HepG2 (cell line): Measurements from ENCODE around the gene HYAL1. TPM values are rescaled to one million over a fixed set of nuclear protein-coding genes. Genes with fewer than 3 reads are reported as not detected.

Experiments
- CENPT ChIP-seq: sonication (generic); formaldehyde crosslinking; IDR thresholded peaks from 2 replicates; pipeline ENCODE4 v1.8.0; 2022; ENCODE audit warnings: low read depth, mild to moderate bottlenecking, moderate library complexity, missing genetic modification reagents
- CREB1 ChIP-seq, 2 experiments: fragments of 450-650 bp in 1 of 2; IDR thresholded peaks; 2 replicates each; pipeline ENCODE4 v1.6.1; 2016 to 2017; ENCODE audit warnings: control low read depth in 1 of 2, mild to moderate bottlenecking in 1 of 2, missing compliant biosample characterization in 1 of 2, missing genetic modification characterization in 1 of 2
- EEA1 ChIP-seq: sonication (generic); formaldehyde crosslinking; IDR thresholded peaks from 2 replicates; pipeline ENCODE4 v1.5.1; 2020; ENCODE audit warnings: mild to moderate bottlenecking, missing genetic modification reagents, borderline replicate concordance
- FOXM1 ChIP-seq: sonication (generic); formaldehyde crosslinking; IDR thresholded peaks from 2 replicates; pipeline ENCODE4 v1.5.0; 2020; ENCODE audit warnings: missing genetic modification reagents
- GABPB1 ChIP-seq: IDR thresholded peaks from 2 replicates; pipeline ENCODE4 v1.6.1; 2016; ENCODE audit warnings: mild to moderate bottlenecking, missing genetic modification reagents, moderate library complexity, missing compliant biosample characterization
- HNRNPL ChIP-seq: fragments of 200-400 bp; formaldehyde crosslinking; IDR thresholded peaks from 2 replicates; pipeline ENCODE4 v1.6.1; 2017; ENCODE audit warnings: mild to moderate bottlenecking, low read depth, low read length
- IRF2 ChIP-seq: IDR thresholded peaks from 2 replicates; pipeline ENCODE4 v1.6.1; 2018; ENCODE audit warnings: missing genetic modification reagents, missing compliant biosample characterization
- KLF16 ChIP-seq, 2 experiments: sonication (generic) in 1 of 2; formaldehyde crosslinking in 1 of 2; IDR thresholded peaks; 2 replicates each; pipeline versions ENCODE4 v1.6.1 to v1.8.0; 2016 to 2023; ENCODE audit warnings: missing genetic modification reagents in 2 of 2, missing compliant biosample characterization in 1 of 2
- NCOA2 ChIP-seq: sonication (generic); formaldehyde crosslinking; IDR thresholded peaks from 2 replicates; pipeline ENCODE4 v1.8.0; 2022; ENCODE audit warnings: inconsistent platforms
- NFE2L1 ChIP-seq: sonication (generic); formaldehyde crosslinking; IDR thresholded peaks from 2 replicates; pipeline ENCODE4 v1.4.0; 2020; ENCODE audit warnings: missing genetic modification reagents, mild to moderate bottlenecking, borderline replicate concordance
- NFKBIZ ChIP-seq: IDR thresholded peaks from 2 replicates; pipeline ENCODE4 v1.6.1; 2018; ENCODE audit warnings: missing genetic modification reagents, missing compliant biosample characterization
- ONECUT2 ChIP-seq: sonication (generic); formaldehyde crosslinking; IDR thresholded peaks from 2 replicates; pipeline ENCODE4 v1.4.0; 2020; ENCODE audit warnings: missing genetic modification reagents
- PHF21A ChIP-seq: sonication (generic); formaldehyde crosslinking; IDR thresholded peaks from 2 replicates; pipeline ENCODE4 v1.5.0; 2020; ENCODE audit warnings: mild to moderate bottlenecking, missing genetic modification reagents
- RXRA ChIP-seq: sonication (generic); formaldehyde crosslinking; IDR thresholded peaks from 2 replicates; pipeline ENCODE4 v1.5.1; 2020; ENCODE audit warnings: missing genetic modification reagents
- SALL2 ChIP-seq: sonication (generic); formaldehyde crosslinking; IDR thresholded peaks from 2 replicates; pipeline ENCODE4 v1.8.1; 2023; ENCODE audit warnings: mild to moderate bottlenecking, missing genetic modification reagents, inconsistent platforms
- U2AF1 ChIP-seq: fragments of 200-400 bp; formaldehyde crosslinking; optimal IDR thresholded peaks from 2 replicates; pipeline ENCODE3; 2017; ENCODE audit warnings: mild to moderate bottlenecking, low read depth, low read length
- ZBTB20 ChIP-seq: sonication (generic); formaldehyde crosslinking; IDR thresholded peaks from 2 replicates; pipeline ENCODE4 v1.8.1; 2023; ENCODE audit warnings: missing genetic modification reagents, low read depth, mild to moderate bottlenecking, borderline replicate concordance
- ZBTB7A ChIP-seq: sonication (generic); formaldehyde crosslinking; IDR thresholded peaks from 2 replicates; pipeline ENCODE4 v1.8.0; 2022; ENCODE audit warnings: mild to moderate bottlenecking, missing genetic modification reagents
- ZEB1 ChIP-seq: IDR thresholded peaks from 2 replicates; pipeline ENCODE4 v1.6.1; 2012; ENCODE audit warnings: mild to moderate bottlenecking, low read depth, inconsistent platforms; ENCODE audit not compliant: insufficient replicate concordance
- ZKSCAN5 ChIP-seq: sonication (generic); formaldehyde crosslinking; IDR thresholded peaks from 2 replicates; pipeline ENCODE4 v1.5.1; 2020; ENCODE audit warnings: mild to moderate bottlenecking, missing genetic modification reagents
- ZNF253 ChIP-seq: sonication (generic); formaldehyde crosslinking; IDR thresholded peaks from 2 replicates; pipeline ENCODE4 v1.8.0; 2022; ENCODE audit warnings: mild to moderate bottlenecking, missing genetic modification reagents, borderline replicate concordance
- ZNF557 ChIP-seq: sonication (generic); formaldehyde crosslinking; IDR thresholded peaks from 2 replicates; pipeline ENCODE4 v1.4.0; 2020; ENCODE audit warnings: missing genetic modification reagents
- ZNF7 ChIP-seq: IDR thresholded peaks from 2 replicates; pipeline ENCODE4 v1.6.1; 2016; ENCODE audit warnings: missing biosample characterization, missing genetic modification reagents
- ZNF746 ChIP-seq: sonication (generic); formaldehyde crosslinking; IDR thresholded peaks from 2 replicates; pipeline ENCODE4 v1.8.0; 2022; ENCODE audit warnings: mild to moderate bottlenecking, missing genetic modification reagents
- ZNF749 ChIP-seq: sonication (generic); formaldehyde crosslinking; IDR thresholded peaks from 2 replicates; pipeline ENCODE4 v1.8.0; 2022; ENCODE audit warnings: mild to moderate bottlenecking, missing genetic modification reagents, moderate library complexity, borderline replicate concordance
- ZNF772 ChIP-seq: sonication (generic); formaldehyde crosslinking; IDR thresholded peaks from 2 replicates; pipeline ENCODE4 v1.5.0; 2020; ENCODE audit warnings: mild to moderate bottlenecking, missing genetic modification reagents
- ZNF777 ChIP-seq: sonication (generic); formaldehyde crosslinking; IDR thresholded peaks from 2 replicates; pipeline ENCODE4 v1.4.0; 2020; ENCODE audit warnings: missing genetic modification reagents
- ZNF841 ChIP-seq: sonication (generic); formaldehyde crosslinking; IDR thresholded peaks from 2 replicates; pipeline ENCODE4 v1.8.1; 2023; ENCODE audit warnings: missing genetic modification reagents, borderline replicate concordance
- polyA plus RNA-seq, 8 experiments: library from polyadenylated mRNA; depleted of rRNA in 3 of 8; stranded (reverse) in 7 of 8; unstranded in 1 of 8; fragments of >200 nt; fragmentation: Illumina TruSeq in 4 of 8; extraction: Trizol in 4 of 8; gene quantifications; 2 replicates each; pipeline versions ENCODE4 v1.2.1 to v1.2.3, GENCODE V29; 2011 to 2016; ENCODE audit warnings: low read depth in 4 of 8, missing spikeins in 1 of 8, mixed read lengths in 1 of 8; ENCODE audit not compliant: insufficient read depth in 1 of 8
- total RNA-seq, 5 experiments: library from RNA; depleted of rRNA; stranded (reverse); fragments of >200 nt; fragmentation: Illumina TruSeq; extraction: Trizol; gene quantifications; 2 replicates each; pipeline ENCODE4 v1.2.3, GENCODE V29; 2016; ENCODE audit warnings: low read depth in 1 of 5
- TF ChIP-seq, protein P1 (sequence below): sonication (generic); formaldehyde crosslinking; IDR thresholded peaks from 2 replicates; pipeline ENCODE4 v1.8.0; 2022; ENCODE audit warnings: mild to moderate bottlenecking, missing genetic modification reagents, moderate library complexity
- TF ChIP-seq, protein P2 (sequence below): IDR thresholded peaks from 2 replicates; pipeline ENCODE4 v1.6.1; 2016; ENCODE audit warnings: missing compliant biosample characterization, missing genetic modification reagents, borderline replicate concordance

The HYAL1 gene
- total and polyA plus RNA-seq, 2 of the 13 experiments (the other 11 are each of a cell fraction or from before 2014, with no cell fraction given): 76.5 to 193 TPM

DNA sequence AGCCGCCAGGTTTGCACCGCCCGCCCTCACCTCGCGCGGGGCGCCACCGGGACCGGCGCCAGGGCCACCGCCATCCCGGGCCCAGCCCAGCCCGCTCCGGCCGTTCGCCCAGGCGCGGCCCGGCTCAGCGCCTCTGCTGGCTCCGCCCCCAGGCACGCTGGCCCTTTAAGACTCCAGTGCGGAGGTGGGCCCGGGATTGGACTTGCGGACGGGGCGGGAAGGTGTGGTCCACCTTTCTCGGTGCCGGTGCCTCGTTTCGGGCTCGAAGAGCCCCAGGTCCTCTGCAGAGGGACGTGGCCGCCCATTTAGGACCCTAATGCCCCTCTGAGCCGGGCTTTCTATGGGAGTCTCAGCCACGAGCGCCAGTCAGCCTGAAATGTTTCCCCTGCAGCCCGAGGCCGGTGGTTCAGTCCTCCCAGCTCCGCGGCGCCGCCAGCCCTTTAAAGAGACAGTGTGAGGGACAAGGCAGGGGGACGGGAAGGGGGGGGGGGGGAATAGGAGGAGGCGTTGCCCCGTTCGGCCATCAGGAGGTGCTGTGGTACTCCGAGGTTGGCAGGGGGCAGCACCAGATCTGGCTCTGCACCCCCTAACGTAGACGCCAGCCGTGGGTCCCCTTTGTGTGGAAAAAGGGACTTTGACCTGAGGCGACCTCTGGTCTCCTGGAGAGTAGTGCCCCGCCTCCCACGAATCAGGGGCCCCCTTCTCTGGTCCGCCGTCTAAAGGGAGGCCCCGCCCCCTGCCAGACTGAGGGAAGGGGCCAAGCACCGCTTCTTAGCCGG, 18.2 kb upstream of the HYAL1 start (continued):
- peak; percentile 17; the same call in 1 of the 2 replicates for TF ChIP-seq ZNF749 (CRISPR knock-in tag)
- TF ChIP-seq ONECUT2 (CRISPR knock-in tag): no peak
- TF ChIP-seq ZBTB20: peak; percentile 58; the same call in 1 of the 2 replicates
- no peak for TF ChIP-seq NFE2L1 (CRISPR knock-in tag)
- TF ChIP-seq NCOA2 (CRISPR knock-in tag): peak; percentile 56
- no peak; the same call in 1 of the 2 replicates for TF ChIP-seq IRF2 (CRISPR knock-in tag)
- TF ChIP-seq ZNF746 (CRISPR knock-in tag): peak; percentile 74
- no peak for TF ChIP-seq FOXM1 (CRISPR knock-in tag)
- TF ChIP-seq ZBTB7A (CRISPR knock-in tag): peak; percentile 61; the same call in 1 of the 2 replicates
- no peak for TF ChIP-seq ZKSCAN5 (CRISPR knock-in tag)
- TF ChIP-seq GABPB1: peak; percentile 42; the same call in 1 of the 2 replicates
- peak; percentile 84 for TF ChIP-seq RXRA
- peak; percentile 95 for TF ChIP-seq ZNF777 (CRISPR knock-in tag)
- peak; percentile 7; the same call in 1 of the 2 replicates for TF ChIP-seq SALL2 (CRISPR knock-in tag)
- no peak for TF ChIP-seq EEA1 (CRISPR knock-in tag)
- peak in 1 of 2 experiments; percentile 11; a peak in 1 of 4 replicates for TF ChIP-seq KLF16 (CRISPR knock-in tag; IDR thresholded peaks at IDR 0.05)
- no peak for TF ChIP-seq ZNF557 (CRISPR knock-in tag)
- peak; percentile 16; the same call in 1 of the 2 replicates for TF ChIP-seq NFKBIZ (CRISPR knock-in tag)
- TF ChIP-seq, protein P1, sequence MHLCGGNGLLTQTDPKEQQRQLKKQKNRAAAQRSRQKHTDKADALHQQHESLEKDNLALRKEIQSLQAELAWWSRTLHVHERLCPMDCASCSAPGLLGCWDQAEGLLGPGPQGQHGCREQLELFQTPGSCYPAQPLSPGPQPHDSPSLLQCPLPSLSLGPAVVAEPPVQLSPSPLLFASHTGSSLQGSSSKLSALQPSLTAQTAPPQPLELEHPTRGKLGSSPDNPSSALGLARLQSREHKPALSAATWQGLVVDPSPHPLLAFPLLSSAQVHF (CRISPR knock-in tag): no peak
- TF ChIP-seq CREB1 (IDR thresholded peaks at IDR 0.05): no peak
- peak; percentile 56; the same call in 1 of the 2 replicates for TF ChIP-seq CREB1 (CRISPR knock-in tag; IDR thresholded peaks at IDR 0.05)
- peak; percentile 87; the same call in 1 of the 2 replicates for TF ChIP-seq HNRNPL
- TF ChIP-seq ZEB1: peak; percentile 50
- TF ChIP-seq, protein P2, sequence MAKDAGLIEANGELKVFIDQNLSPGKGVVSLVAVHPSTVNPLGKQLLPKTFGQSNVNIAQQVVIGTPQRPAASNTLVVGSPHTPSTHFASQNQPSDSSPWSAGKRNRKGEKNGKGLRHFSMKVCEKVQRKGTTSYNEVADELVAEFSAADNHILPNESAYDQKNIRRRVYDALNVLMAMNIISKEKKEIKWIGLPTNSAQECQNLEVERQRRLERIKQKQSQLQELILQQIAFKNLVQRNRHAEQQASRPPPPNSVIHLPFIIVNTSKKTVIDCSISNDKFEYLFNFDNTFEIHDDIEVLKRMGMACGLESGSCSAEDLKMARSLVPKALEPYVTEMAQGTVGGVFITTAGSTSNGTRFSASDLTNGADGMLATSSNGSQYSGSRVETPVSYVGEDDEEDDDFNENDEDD (CRISPR knock-in tag): 0 out of 2 replicates have a peak, but pooled peaks have one; percentile 2
- TF ChIP-seq ZNF772 (CRISPR knock-in tag): 0 out of 2 replicates have a peak, but pooled peaks have one; percentile 68
- TF ChIP-seq PHF21A (CRISPR knock-in tag): peak; percentile 77
- TF ChIP-seq CENPT (CRISPR knock-in tag): no peak
- 0 out of 2 replicates have a peak, but pooled peaks have one; percentile 34 for TF ChIP-seq ZNF7
- peak; percentile 76 for TF ChIP-seq U2AF1
- no peak for TF ChIP-seq ZNF841 (CRISPR knock-in tag)
- no peak for TF ChIP-seq ZNF253 (CRISPR knock-in tag)
